NB4 (cell line): Measurements from ENCODE around the gene TNFAIP2.

Source experiments
- DNase-seq: peaks from one replicate; pipeline ENCODE4 v3.0.0; 2010; ENCODE audit warnings: low read depth
- H3K4me3 ChIP-seq: one replicate; pipeline ENCODE4 v1.5.1; 2011; ENCODE audit warnings: mild to moderate bottlenecking, low read depth, low read length, moderate library complexity
- MYC ChIP-seq: IDR thresholded peaks from 2 replicates; pipeline ENCODE4 v1.6.1; 2011; ENCODE audit warnings: low read depth, low read length
- POLR2A ChIP-seq: IDR thresholded peaks from 2 replicates; pipeline ENCODE4 v1.6.1; 2011; ENCODE audit warnings: mild to moderate bottlenecking; ENCODE audit not compliant: insufficient read length; ENCODE audit errors: extremely low read depth
- TF ChIP-seq, protein P1 (sequence below): IDR thresholded peaks from one replicate; pipeline ENCODE4 v1.5.1; 2012; ENCODE audit warnings: low read depth, low read length
- TF ChIP-seq, protein P2 (sequence below): IDR thresholded peaks from 2 replicates; pipeline ENCODE4 v1.6.1; 2011; ENCODE audit warnings: low read depth, low read length

Gene TNFAIP2

DNA sequence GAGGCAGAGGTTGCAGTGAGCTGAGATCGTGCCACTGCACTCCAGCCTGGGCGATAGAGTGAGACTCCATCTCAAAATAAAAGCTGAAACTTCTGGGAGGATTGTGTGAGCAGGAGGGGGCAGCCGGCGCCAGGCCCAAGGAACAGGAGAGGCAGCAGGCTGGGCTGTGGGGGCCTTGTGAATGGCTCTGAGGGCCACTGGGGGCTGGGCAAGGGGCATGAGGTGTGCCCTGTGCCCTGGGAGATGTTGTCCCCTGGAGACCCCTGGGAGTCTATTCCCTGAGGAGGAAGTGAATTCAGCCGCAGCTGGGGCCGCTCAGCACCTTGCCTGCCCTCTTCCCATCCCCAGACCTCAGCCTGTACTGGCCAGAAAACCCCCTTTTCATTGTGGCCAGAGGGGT lies 34.3 kb upstream of the TNFAIP2 start:
- DNase-seq: no peak
- TF ChIP-seq, protein P1, sequence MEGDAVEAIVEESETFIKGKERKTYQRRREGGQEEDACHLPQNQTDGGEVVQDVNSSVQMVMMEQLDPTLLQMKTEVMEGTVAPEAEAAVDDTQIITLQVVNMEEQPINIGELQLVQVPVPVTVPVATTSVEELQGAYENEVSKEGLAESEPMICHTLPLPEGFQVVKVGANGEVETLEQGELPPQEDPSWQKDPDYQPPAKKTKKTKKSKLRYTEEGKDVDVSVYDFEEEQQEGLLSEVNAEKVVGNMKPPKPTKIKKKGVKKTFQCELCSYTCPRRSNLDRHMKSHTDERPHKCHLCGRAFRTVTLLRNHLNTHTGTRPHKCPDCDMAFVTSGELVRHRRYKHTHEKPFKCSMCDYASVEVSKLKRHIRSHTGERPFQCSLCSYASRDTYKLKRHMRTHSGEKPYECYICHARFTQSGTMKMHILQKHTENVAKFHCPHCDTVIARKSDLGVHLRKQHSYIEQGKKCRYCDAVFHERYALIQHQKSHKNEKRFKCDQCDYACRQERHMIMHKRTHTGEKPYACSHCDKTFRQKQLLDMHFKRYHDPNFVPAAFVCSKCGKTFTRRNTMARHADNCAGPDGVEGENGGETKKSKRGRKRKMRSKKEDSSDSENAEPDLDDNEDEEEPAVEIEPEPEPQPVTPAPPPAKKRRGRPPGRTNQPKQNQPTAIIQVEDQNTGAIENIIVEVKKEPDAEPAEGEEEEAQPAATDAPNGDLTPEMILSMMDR: no peak
- TF ChIP-seq POLR2A (no peak), MYC (no peak)
- TF ChIP-seq, protein P2, sequence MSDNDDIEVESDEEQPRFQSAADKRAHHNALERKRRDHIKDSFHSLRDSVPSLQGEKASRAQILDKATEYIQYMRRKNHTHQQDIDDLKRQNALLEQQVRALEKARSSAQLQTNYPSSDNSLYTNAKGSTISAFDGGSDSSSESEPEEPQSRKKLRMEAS: no peak
- no peak overlapping the region for H3K4me3 ChIP-seq

DNA sequence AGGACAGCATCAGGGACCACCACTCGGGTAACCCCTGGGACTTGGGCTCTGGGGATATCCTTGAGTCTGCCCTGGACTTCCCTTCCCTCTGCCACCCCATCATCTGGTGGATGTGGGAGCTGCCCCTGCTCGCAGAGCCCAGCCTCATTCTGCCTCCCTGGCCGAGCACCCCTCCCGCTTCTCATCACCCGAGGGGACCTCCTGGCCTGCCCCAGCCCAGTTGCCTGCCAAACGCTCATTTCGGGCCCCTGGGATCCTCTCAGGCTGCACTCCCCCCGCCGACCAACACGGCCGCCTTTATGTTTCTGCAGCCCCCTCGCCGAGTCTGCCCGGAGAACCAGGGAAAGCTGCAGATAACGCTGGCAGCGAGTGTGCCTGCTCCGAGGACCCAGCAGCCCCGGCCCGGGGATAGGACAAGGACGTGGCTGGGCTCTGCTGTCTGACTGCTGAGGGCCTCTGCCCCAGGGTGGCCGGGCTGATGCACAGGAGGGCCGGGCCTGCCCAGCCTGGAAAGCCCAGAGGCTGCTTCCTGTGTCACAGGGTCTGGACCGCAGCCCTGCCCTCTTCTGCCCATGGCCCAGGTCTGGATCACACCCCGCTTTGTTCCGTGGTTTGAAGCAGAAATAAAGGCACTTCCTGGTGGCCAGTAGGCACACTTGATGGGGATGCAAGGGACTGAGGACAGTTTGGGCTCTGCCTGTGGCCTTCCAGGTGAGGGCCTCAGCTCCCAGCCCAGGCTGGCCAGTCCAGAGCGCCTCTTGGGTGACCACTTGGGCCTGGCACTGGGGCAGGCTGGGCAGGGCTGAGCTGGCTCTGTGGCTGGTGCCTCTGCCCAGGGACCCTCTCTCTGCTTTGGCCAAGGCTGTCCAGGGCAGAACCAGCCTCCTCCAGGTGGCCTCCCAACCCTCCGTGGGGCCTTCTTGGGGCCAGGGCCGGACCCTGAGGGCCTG lies 33.6 kb upstream of the TNFAIP2 start:
- TF ChIP-seq POLR2A: no peak
- TF ChIP-seq, protein P2: no peak
- DNase-seq: no peak
- H3K4me3 ChIP-seq: no peak overlapping the region

DNA sequence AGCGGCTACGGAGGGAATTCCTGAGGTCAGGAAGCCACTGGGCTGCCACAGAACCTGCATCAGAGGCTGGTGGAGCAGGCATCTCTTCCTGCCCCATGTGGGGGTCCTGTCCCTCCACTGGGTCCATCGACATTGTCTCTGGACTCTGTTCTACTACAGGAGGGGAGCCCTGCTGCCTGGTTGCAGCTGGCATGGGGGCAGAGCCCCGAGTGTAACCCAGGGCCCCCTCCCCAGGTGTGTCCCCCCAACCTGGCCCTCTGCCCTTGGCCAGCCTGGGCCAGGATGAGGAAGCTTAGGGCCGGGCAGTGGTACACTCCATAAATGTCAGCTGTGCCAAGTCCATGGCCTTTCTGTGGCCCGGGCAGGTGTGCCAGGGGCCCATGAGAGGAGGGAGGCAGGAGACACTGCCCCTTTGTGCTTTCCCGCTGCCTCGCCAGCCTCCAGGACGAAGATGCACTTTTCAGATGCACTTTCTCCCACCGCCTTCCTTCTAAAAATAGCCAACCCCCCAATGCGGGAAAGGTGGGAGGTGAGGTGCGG lies 32.7 kb upstream of the TNFAIP2 start:
- TF ChIP-seq POLR2A: no peak
- TF ChIP-seq, protein P2: no peak
- TF ChIP-seq MYC: no peak
- TF ChIP-seq, protein P1: no peak
- DNase-seq: no peak
- H3K4me3 ChIP-seq: no peak overlapping the region

DNA sequence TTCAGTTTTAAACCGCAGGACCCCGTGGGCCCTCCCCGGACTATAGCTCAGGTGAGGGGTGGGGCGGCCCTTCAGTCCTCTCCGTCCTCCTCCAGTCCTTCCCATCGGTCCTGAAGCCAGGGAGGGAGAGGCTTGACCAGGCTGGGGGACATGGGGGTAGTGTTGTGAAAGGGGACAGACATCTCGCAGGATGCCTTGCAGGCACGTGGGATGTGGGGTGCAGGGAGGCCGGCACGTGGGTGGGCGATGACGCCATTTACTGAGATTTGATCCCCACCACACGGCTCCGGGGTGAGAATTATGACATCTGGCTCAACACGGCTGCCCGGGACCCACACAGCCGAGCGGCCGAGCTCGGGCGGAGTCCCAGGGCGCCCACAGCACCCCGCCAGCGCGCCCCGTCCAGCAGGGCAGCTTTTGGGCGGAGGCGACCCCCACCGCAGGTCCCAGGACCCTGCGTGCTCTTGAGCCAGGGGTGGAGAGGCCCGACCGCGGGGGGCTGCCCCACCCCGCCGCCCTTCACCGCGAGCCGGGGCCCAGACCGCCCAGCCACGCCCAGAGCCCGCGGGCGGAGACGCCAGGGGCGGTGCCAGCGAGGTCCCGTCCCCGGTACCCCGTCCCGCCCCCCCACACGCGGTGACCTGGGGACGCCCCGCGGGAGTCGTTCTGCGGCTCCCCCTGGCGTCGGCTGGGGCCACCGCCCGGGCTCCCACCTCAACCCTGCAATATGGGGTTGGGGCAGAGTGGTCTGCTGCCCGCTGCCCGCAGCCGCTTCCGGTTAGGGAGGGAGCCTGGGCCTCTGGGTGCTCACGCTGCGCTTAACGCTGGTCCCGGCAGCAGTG lies 32.0 kb upstream of the TNFAIP2 start:
- TF ChIP-seq, protein P1: peak; percentile 49
- TF ChIP-seq POLR2A: no peak
- TF ChIP-seq MYC: peak; percentile 76; the same call in 1 of the 2 replicates
- TF ChIP-seq, protein P2: peak; percentile 88
- DNase-seq: peak; percentile 90
- peak overlapping the region; percentile 11 for H3K4me3 ChIP-seq

DNA sequence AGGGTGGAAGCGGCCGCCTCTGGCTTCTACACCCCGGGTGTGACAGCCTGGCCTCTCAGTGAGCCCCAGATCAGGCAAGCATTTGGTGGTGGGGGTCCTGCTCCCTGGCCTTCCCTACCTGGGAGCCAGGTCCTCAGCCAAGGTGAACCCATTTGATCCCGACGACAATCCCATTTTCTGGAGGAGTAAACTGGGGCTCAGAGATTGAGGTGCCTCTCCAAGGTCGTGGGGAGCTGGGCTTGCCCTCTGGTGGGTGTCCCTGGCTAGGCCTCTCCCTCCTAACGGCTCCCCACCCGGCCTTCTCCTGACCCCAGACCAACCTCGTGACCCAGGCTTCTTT lies 31.4 kb upstream of the TNFAIP2 start:
- peak overlapping the region; percentile 11 for H3K4me3 ChIP-seq
- no peak for DNase-seq
- TF ChIP-seq, protein P1: no peak
- TF ChIP-seq POLR2A: no peak
- TF ChIP-seq MYC: no peak
- TF ChIP-seq, protein P2: no peak
